22Rv1 (cell line): ENCODE data around the gene CARD6.

Experiments
- ZFX ChIP-seq: fragments of 450-650 bp; IDR thresholded peaks from 2 replicates; pipeline ENCODE4 v1.6.1; 2017; ENCODE audit warnings: antibody characterized with exemption, borderline replicate concordance
- TF ChIP-seq, protein P1 (sequence below): fragments of 450-650 bp; IDR thresholded peaks from 2 replicates; pipeline ENCODE4 v1.5.1; 2017; ENCODE audit warnings: mild to moderate bottlenecking

DNA sequence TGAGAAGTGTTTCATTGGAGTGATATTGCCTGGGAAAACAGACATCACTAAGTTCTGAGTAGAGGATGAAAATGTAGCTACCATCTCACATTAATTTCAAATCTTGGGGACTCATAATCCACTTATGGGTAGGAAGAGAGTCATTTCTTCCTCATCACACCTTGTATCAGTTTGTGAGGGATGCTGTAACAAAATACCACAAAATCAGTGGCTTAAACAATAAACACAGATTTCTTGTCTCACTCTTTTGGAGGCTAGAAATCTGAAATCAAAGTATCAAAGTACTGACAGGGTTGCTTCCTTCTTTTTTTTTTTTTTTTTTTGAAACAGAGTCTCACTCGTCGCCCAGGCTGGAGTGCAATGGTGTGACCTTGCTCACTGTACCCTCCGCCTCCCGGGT is 3.4 kb downstream of the CARD6 start:
- TF ChIP-seq, protein P1, sequence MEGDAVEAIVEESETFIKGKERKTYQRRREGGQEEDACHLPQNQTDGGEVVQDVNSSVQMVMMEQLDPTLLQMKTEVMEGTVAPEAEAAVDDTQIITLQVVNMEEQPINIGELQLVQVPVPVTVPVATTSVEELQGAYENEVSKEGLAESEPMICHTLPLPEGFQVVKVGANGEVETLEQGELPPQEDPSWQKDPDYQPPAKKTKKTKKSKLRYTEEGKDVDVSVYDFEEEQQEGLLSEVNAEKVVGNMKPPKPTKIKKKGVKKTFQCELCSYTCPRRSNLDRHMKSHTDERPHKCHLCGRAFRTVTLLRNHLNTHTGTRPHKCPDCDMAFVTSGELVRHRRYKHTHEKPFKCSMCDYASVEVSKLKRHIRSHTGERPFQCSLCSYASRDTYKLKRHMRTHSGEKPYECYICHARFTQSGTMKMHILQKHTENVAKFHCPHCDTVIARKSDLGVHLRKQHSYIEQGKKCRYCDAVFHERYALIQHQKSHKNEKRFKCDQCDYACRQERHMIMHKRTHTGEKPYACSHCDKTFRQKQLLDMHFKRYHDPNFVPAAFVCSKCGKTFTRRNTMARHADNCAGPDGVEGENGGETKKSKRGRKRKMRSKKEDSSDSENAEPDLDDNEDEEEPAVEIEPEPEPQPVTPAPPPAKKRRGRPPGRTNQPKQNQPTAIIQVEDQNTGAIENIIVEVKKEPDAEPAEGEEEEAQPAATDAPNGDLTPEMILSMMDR = no peak
- no peak for TF ChIP-seq ZFX
